HepG2 (cell line): Measurements from ENCODE around the gene RNF14. TPM values are rescaled to one million over a fixed set of nuclear protein-coding genes. Genes with fewer than 3 reads are reported as not detected.

ENCODE experiments used
- ATAC-seq: fragments of 200-7000 bp; cut with Tn5 transposase; 3 replicates; pipeline ENCODE4 v1.9.1; 2020; ENCODE audit warnings: mild to moderate bottlenecking, moderate library complexity
- BruUV-seq: library from RNA; stranded (reverse); fragments of 400-500 nt; replicated peaks from 2 replicates; lab custom pipeline; 2021; lab: Mats Ljungman, UMichigan
- CTCF ChIA-PET: fragments of 300-600 bp; formaldehyde crosslinking; extraction: SDS; loops from one replicate; lab custom pipeline; 2021; ENCODE audit warnings: low total read pairs, inconsistent platforms, low intra/inter-chr PET ratio; lab: Yijun Ruan, JAX
- POLR2A ChIA-PET: fragments of 350-600 bp; sonication (Branson Sonifier 250); formaldehyde crosslinking; loops from one replicate; lab custom pipeline; 2020; ENCODE audit warnings: antibody characterized with exemption, inconsistent platforms; lab: Yijun Ruan, JAX
- DNase-seq: peaks from one replicate; pipeline ENCODE4 v3.0.0-alpha.2; 2015; ENCODE audit warnings: low spot score
- FAIRE-seq: peaks from 3 replicates; lab custom pipeline; 2011; peaks lifted over from hg19 to GRCh38; lab: Jason Lieb, UNC
- H2AFZ ChIP-seq: one replicate; pipeline ENCODE4 v1.6.1; 2011; ENCODE audit warnings: low read length, inconsistent platforms
- H3K27ac ChIP-seq: fragments of 300-600 bp; 3 replicates; pipeline ENCODE4 v1.8.0; 2011; ENCODE audit warnings: mixed run types, mild to moderate bottlenecking, mixed read lengths, low read length, inconsistent platforms; ENCODE audit not compliant: insufficient read depth; ENCODE audit errors: extremely low read length
- H3K27me3 ChIP-seq, 2 experiments: fragments of 200-600 bp in 1 of 2; 2 replicates in 1 of 2; 3 replicates in 1 of 2; pipeline versions ENCODE4 v1.6.0 to v1.8.0; 2011; ENCODE audit warnings: low read length in 2 of 2, mild to moderate bottlenecking in 2 of 2, moderate library complexity in 2 of 2, inconsistent platforms in 1 of 2; ENCODE audit not compliant: insufficient read depth in 2 of 2, control insufficient read depth in 1 of 2
- H3K36me3 ChIP-seq, 2 experiments: fragments of 200-600 bp in 1 of 2; replicated peaks in 1 of 2; 2 replicates in 1 of 2; 3 replicates in 1 of 2; pipeline versions ENCODE4 v1.5.1 to v1.8.0; 2011; ENCODE audit warnings: low read length in 2 of 2, inconsistent platforms in 1 of 2; ENCODE audit not compliant: insufficient read depth in 2 of 2, control insufficient read depth in 1 of 2
- H3K4me1 ChIP-seq: 2 replicates; pipeline ENCODE4 v1.5.1; 2012; ENCODE audit warnings: low read length, inconsistent platforms; ENCODE audit not compliant: insufficient read depth
- H3K4me2 ChIP-seq: 2 replicates; pipeline ENCODE4 v1.6.0; 2011; ENCODE audit warnings: low read depth, low read length, inconsistent platforms
- H3K4me3 ChIP-seq, 3 experiments: fragments of 200-600 bp in 1 of 3; sonication (generic), shearing (Covaris generic) in 1 of 3; replicated peaks in 1 of 3; 2 replicates each; pipeline ENCODE4 v1.5.1; 2011 to 2016; ENCODE audit warnings: low read length in 3 of 3, inconsistent platforms in 2 of 3, low read depth in 2 of 3, mild to moderate bottlenecking in 2 of 3, control low read depth in 1 of 3, mixed read lengths in 1 of 3; ENCODE audit not compliant: insufficient read depth in 1 of 3
- H3K79me2 ChIP-seq: one replicate; pipeline ENCODE4 v1.6.1; 2011; ENCODE audit warnings: low read length, inconsistent platforms; ENCODE audit not compliant: insufficient read depth
- H3K9ac ChIP-seq: 2 replicates; pipeline ENCODE4 v1.6.0; 2011; ENCODE audit warnings: mild to moderate bottlenecking, low read depth, low read length, inconsistent platforms; ENCODE audit not compliant: insufficient read depth
- H3K9me3 ChIP-seq: 2 replicates; pipeline ENCODE4 v1.5.1; 2012; ENCODE audit warnings: mild to moderate bottlenecking, low read length
- H4K20me1 ChIP-seq: 2 replicates; pipeline ENCODE4 v1.6.0; 2011; ENCODE audit warnings: inconsistent platforms, mild to moderate bottlenecking, low read length, moderate library complexity; ENCODE audit not compliant: insufficient read depth
- ATRX ChIP-seq: sonication (generic); formaldehyde crosslinking; IDR thresholded peaks from 2 replicates; pipeline ENCODE4 v1.4.0; 2020; ENCODE audit warnings: missing genetic modification reagents, borderline replicate concordance
- GATAD2A ChIP-seq: IDR thresholded peaks from 2 replicates; pipeline ENCODE4 v1.6.1; 2016
- PAWR ChIP-seq: sonication (generic); formaldehyde crosslinking; IDR thresholded peaks from 2 replicates; pipeline ENCODE4 v1.4.0; 2020; ENCODE audit warnings: missing genetic modification reagents, mild to moderate bottlenecking, borderline replicate concordance
- POGK ChIP-seq: sonication (generic); formaldehyde crosslinking; conservative IDR thresholded peaks from 2 replicates; pipeline ENCODE4 v1.8.0; 2022; ENCODE audit warnings: mild to moderate bottlenecking, moderate library complexity, missing genetic modification reagents
- REST ChIP-seq, 2 experiments: IDR thresholded peaks; 2 replicates each; pipeline ENCODE4 v1.6.1; 2011 to 2012; ENCODE audit warnings: low read length in 2 of 2, borderline replicate concordance in 1 of 2, low read depth in 1 of 2, mild to moderate bottlenecking in 1 of 2, moderate library complexity in 1 of 2
- ZFP36 ChIP-seq: fragments of 150-350 bp; IDR thresholded peaks from 2 replicates; pipeline ENCODE4 v1.6.1; 2018; ENCODE audit warnings: borderline replicate concordance, low read length, low read depth; ENCODE audit not compliant: partially characterized antibody
- ZKSCAN1 ChIP-seq: fragments of 150-350 bp; IDR thresholded peaks from 2 replicates; pipeline ENCODE4 v1.6.1; 2014; ENCODE audit warnings: low read length
- ZNF574 ChIP-seq: sonication (generic); formaldehyde crosslinking; IDR thresholded peaks from 2 replicates; pipeline ENCODE4 v1.4.0; 2020; ENCODE audit warnings: missing genetic modification reagents
- ZNF703 ChIP-seq: sonication (generic); formaldehyde crosslinking; IDR thresholded peaks from 2 replicates; pipeline ENCODE4 v1.5.1; 2020; ENCODE audit warnings: missing genetic modification reagents, mild to moderate bottlenecking, moderate library complexity, borderline replicate concordance
- ZNF841 ChIP-seq: sonication (generic); formaldehyde crosslinking; IDR thresholded peaks from 2 replicates; pipeline ENCODE4 v1.8.1; 2023; ENCODE audit warnings: missing genetic modification reagents, borderline replicate concordance
- ZSCAN31 ChIP-seq: sonication (generic); formaldehyde crosslinking; IDR thresholded peaks from 2 replicates; pipeline ENCODE4 v1.5.0; 2020; ENCODE audit warnings: low read depth, mild to moderate bottlenecking, missing genetic modification reagents
- WGBS: methylation state at CpG from one replicate; pipeline ENCODE4 v1.1.6; 2017; ENCODE audit warnings: low lambda C conversion rate; 5-methylcytosine and 5-hydroxymethylcytosine counted together
- in situ Hi-C: cut with HindIII; loops from 2 replicates; pipeline ENCODE4 v1.10.0; 2017; ENCODE audit warnings: low pct_unique_long_range_greater_than_20kb; ENCODE audit not compliant: extremely low pct_ligation_motif_present
- intact Hi-C: fragments of 100-400 bp; cut with micrococcal nuclease; formaldehyde crosslinking; loops from one replicate; pipeline ENCODE4 v1.10.0; 2022; ENCODE audit not compliant: unreplicated experiment
- polyA plus RNA-seq, 8 experiments: library from polyadenylated mRNA; depleted of rRNA in 3 of 8; stranded (reverse) in 7 of 8; unstranded in 1 of 8; fragments of >200 nt; fragmentation: Illumina TruSeq in 4 of 8; extraction: Trizol in 4 of 8; gene quantifications; 2 replicates each; pipeline versions ENCODE4 v1.2.1 to v1.2.3, GENCODE V29; 2011 to 2016; ENCODE audit warnings: low read depth in 4 of 8, missing spikeins in 1 of 8, mixed read lengths in 1 of 8; ENCODE audit not compliant: insufficient read depth in 1 of 8
- total RNA-seq, 5 experiments: library from RNA; depleted of rRNA; stranded (reverse); fragments of >200 nt; fragmentation: Illumina TruSeq; extraction: Trizol; gene quantifications; 2 replicates each; pipeline ENCODE4 v1.2.3, GENCODE V29; 2016; ENCODE audit warnings: low read depth in 1 of 5
- TF ChIP-seq, protein P1 (sequence below): sonication (generic); formaldehyde crosslinking; IDR thresholded peaks from 2 replicates; pipeline ENCODE4 v1.5.0; 2020; ENCODE audit warnings: missing genetic modification reagents

RNF14 gene
- total and polyA plus RNA-seq, 2 of the 13 experiments (the other 11 are each of a cell fraction or from before 2014, with no cell fraction given): 11.3 to 28.1 TPM

DNA sequence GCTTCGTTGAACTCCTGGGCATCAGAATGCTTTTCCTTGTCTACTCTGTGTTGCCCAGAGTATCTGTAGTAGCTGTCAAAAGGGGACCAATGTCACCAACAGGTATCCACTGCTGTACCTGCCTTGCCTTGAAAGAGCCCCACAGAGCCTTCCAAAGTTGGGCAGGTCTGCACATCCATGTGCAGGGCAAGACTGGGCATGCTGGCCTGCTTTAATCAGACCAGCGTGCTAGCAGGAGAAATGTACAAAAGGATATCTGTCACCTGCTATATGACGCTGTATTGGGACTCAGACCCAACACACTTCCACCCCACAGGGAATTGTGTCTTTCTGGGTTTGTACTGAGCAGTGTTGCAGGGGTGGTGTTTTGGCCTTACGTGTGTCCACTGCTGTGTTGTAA, 33.4 kb upstream of the RNF14 start (continued):
- no peak for TF ChIP-seq REST (IDR thresholded peaks at IDR 0.05; ENCODE audit: borderline replicate concordance in 1 of 2, low read depth in 1 of 2, low read length in 2 of 2)
- TF ChIP-seq, all 625 proteins: peak for 0

DNA sequence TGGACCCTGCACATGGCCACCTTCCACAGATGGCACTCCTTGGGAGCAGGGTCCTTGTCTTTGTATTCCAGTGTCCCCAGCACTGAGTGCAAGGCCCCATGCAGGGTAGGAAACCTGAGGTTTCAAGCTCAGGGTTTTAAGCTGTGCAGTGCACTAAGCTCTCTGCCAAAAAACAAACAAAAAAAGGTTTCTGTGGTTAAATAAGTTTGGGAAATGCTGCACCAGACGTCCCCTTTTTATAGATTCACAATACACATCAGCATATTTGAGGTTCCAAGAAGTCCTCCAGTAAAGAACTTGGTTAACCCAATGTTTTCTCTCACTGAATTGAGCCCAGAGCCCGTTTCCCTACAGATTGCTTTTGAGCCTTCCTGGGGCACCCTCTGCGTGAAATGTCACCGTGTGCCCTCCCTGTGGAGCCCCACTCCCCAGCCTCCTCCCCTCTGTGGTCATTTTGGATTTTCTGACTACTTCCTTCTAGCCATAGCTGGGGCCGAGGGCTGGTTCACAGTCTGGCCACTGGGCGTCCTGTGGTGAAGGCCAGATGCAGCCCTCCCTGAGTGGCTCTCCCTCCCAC, 28.1 kb upstream of the RNF14 start:
- no peaks in the 10 kb centered on the region for H3K27me3 ChIP-seq
- intact Hi-C loops: no loop called here
- no peak overlapping the region for H2AFZ ChIP-seq
- peaks cover 18% of the 10 kb centered on the region for H3K4me1 ChIP-seq
- H3K36me3 ChIP-seq: peaks cover 16 to 34% of the 10 kb centered on the region in 2 experiments; a peak in 4 of 5 replicates
- H4K20me1 ChIP-seq: no peaks in the 10 kb centered on the region
- DNase-seq (no peak), FAIRE-seq (no peak), ATAC-seq (peak; percentile 44)
- no peaks in the 10 kb centered on the region for H3K9me3 ChIP-seq
- CTCF ChIA-PET: no interaction called here
- POLR2A ChIA-PET: interaction anchor here (1.8 kb wide), 1 partner anchor 17 kb away, joined by 9 read pairs; the partner anchor contains the start of gene DELE1
- H3K4me2 ChIP-seq: no peak overlapping the region
- in situ Hi-C loops: no loop called here
- WGBS: 84% methylated on average over 6 of the region's 6 CpGs
- H3K79me2 ChIP-seq: no peaks in the 10 kb centered on the region
- H3K4me3 ChIP-seq: no peak overlapping the region
- H3K27ac ChIP-seq: no peak overlapping the region
- no TSS peak for BruUV-seq
- no peak overlapping the region for H3K9ac ChIP-seq
- TF ChIP-seq ATRX (CRISPR knock-in tag) (no peak), ZFP36 (no peak), ZKSCAN1 (no peak), ZNF841 (CRISPR knock-in tag) (no peak), ZNF574 (CRISPR knock-in tag) (no peak), ZNF703 (no peak), ZSCAN31 (CRISPR knock-in tag) (no peak), POGK (CRISPR knock-in tag) (no peak), PAWR (CRISPR knock-in tag) (no peak), GATAD2A (CRISPR knock-in tag) (no peak)
- TF ChIP-seq, protein P1, sequence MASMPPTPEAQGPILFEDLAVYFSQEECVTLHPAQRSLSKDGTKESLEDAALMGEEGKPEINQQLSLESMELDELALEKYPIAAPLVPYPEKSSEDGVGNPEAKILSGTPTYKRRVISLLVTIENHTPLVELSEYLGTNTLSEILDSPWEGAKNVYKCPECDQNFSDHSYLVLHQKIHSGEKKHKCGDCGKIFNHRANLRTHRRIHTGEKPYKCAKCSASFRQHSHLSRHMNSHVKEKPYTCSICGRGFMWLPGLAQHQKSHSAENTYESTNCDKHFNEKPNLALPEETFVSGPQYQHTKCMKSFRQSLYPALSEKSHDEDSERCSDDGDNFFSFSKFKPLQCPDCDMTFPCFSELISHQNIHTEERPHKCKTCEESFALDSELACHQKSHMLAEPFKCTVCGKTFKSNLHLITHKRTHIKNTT (CRISPR knock-in tag): no peak
